Measurements from ENCODE around the gene DCDC2C.

DNA sequence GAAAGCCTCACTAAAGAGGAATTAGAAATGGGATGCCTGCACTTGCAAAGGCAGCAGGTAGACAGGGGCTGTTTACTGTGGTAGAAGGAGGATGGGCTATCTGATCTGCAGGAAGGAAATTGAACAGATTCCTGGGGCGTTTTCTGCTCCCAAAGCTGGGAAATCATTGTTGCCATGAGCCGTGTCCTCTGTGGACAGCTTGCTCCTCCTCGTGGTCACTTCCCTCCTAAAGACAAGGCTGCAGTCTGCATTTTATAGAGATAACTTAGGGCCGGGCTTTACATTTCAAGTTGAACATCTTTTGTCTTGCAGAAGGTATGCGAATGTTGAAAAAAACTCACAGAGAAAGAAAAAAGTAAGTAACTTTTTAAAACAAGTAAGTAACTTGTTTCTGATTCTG lies 50.9 kb downstream of the DCDC2C start:
- TF ChIP-seq, protein P1, sequence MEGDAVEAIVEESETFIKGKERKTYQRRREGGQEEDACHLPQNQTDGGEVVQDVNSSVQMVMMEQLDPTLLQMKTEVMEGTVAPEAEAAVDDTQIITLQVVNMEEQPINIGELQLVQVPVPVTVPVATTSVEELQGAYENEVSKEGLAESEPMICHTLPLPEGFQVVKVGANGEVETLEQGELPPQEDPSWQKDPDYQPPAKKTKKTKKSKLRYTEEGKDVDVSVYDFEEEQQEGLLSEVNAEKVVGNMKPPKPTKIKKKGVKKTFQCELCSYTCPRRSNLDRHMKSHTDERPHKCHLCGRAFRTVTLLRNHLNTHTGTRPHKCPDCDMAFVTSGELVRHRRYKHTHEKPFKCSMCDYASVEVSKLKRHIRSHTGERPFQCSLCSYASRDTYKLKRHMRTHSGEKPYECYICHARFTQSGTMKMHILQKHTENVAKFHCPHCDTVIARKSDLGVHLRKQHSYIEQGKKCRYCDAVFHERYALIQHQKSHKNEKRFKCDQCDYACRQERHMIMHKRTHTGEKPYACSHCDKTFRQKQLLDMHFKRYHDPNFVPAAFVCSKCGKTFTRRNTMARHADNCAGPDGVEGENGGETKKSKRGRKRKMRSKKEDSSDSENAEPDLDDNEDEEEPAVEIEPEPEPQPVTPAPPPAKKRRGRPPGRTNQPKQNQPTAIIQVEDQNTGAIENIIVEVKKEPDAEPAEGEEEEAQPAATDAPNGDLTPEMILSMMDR (conservative IDR thresholded peaks at IDR 0.05; ENCODE audit: low read depth, low read length), result peak; percentile 25; the same call in 1 of the 2 replicates
- no peak for TF ChIP-seq RAD21 (IDR thresholded peaks at IDR 0.05; ENCODE audit: low read length)
- no peak for TF ChIP-seq POLR2A (IDR thresholded peaks at IDR 0.05; ENCODE audit: low read depth, low read length)
- no peak for TF ChIP-seq CEBPB (IDR thresholded peaks at IDR 0.05; ENCODE audit: low read depth, low read length)
- no peak for TF ChIP-seq RFX5 (IDR thresholded peaks at IDR 0.05; ENCODE audit: low read depth, low read length)
- TF ChIP-seq MAFK (IDR thresholded peaks at IDR 0.05; ENCODE audit: low read depth, low read length), result no peak
- no peak for TF ChIP-seq FOS (IDR thresholded peaks at IDR 0.05; ENCODE audit: low read depth, low read length)
- TF ChIP-seq, protein P2, sequence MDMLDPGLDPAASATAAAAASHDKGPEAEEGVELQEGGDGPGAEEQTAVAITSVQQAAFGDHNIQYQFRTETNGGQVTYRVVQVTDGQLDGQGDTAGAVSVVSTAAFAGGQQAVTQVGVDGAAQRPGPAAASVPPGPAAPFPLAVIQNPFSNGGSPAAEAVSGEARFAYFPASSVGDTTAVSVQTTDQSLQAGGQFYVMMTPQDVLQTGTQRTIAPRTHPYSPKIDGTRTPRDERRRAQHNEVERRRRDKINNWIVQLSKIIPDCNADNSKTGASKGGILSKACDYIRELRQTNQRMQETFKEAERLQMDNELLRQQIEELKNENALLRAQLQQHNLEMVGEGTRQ (IDR thresholded peaks at IDR 0.05; ENCODE audit: low read depth, low read length), result no peak
- TF ChIP-seq, protein P3, sequence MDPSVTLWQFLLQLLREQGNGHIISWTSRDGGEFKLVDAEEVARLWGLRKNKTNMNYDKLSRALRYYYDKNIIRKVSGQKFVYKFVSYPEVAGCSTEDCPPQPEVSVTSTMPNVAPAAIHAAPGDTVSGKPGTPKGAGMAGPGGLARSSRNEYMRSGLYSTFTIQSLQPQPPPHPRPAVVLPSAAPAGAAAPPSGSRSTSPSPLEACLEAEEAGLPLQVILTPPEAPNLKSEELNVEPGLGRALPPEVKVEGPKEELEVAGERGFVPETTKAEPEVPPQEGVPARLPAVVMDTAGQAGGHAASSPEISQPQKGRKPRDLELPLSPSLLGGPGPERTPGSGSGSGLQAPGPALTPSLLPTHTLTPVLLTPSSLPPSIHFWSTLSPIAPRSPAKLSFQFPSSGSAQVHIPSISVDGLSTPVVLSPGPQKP (IDR thresholded peaks at IDR 0.05; ENCODE audit: borderline replicate concordance, low read depth, low read length), result no peak
- TF ChIP-seq BHLHE40 (IDR thresholded peaks at IDR 0.05; ENCODE audit: low read depth, low read length), result no peak
- no peak for TF ChIP-seq CHD1 (IDR thresholded peaks at IDR 0.05; ENCODE audit: low read depth, low read length)
- TF ChIP-seq MXI1 (IDR thresholded peaks at IDR 0.05; ENCODE audit: borderline replicate concordance, low read depth, low read length), result no peak
- no peak for TF ChIP-seq SMC3 (IDR thresholded peaks at IDR 0.05; ENCODE audit: low read depth, low read length)
